Testis (tissue), 2 donors: Measurements from ENCODE around the gene GARIN3.

Experiments used
- POLR2A ChIP-seq: fragments of 450-650 bp; IDR thresholded peaks from one replicate; pipeline ENCODE4 v1.6.1; 2017; ENCODE audit warnings: antibody characterized with exemption, mild to moderate bottlenecking, moderate library complexity
- TF ChIP-seq, protein P1 (sequence below), 3 experiments: fragments of 450-650 bp in 2 of 3; fragments of 200-600 bp in 1 of 3; sonication (generic) in 1 of 3; IDR thresholded peaks; one replicate each; pipeline ENCODE4 v1.5.1; 2016 to 2019; ENCODE audit warnings: antibody characterized with exemption in 3 of 3, mild to moderate bottlenecking in 2 of 3, moderate library complexity in 1 of 3

DNA sequence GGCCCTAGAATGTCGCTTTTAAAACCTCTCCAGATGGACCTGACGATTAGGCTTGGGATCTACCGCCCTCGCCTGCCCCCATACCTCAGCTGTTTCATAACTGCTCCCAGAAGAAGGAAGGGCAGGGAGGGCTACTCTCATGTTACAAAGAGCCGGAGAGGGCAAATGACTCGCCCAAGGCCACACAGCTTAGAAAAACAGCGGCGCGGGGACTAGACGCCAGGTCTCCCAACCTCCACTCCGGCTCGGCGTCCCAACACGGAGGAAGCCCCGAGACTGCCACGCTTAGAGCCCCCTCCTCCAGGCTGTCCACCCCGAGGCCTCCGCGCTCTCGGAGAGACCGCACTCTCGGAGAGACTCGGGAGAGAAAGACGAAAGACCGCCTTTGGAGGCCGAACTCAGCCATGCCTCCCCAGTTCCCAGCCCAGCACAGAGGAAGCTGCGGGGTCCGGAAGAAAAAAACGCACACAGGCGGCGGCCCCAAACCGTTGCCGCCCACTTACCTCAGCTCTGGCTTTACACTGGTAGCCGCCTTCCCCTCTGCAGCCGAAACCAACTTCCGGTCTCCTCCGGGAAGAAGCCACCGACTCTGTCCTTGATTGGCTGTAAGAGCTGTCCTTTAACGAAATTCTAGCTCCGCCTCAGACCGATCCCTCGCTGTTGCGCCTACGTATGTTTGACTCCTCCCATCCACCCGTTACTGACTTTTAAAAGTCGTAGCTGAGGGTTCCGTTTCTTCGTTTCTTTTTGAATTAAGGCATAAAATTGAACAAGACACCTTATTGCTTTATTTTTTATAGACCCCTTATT lies 23.5 kb downstream of the GARIN3 start, which contains the start of gene MED7:
- TF ChIP-seq POLR2A: peak; percentile 19
- TF ChIP-seq, protein P1, sequence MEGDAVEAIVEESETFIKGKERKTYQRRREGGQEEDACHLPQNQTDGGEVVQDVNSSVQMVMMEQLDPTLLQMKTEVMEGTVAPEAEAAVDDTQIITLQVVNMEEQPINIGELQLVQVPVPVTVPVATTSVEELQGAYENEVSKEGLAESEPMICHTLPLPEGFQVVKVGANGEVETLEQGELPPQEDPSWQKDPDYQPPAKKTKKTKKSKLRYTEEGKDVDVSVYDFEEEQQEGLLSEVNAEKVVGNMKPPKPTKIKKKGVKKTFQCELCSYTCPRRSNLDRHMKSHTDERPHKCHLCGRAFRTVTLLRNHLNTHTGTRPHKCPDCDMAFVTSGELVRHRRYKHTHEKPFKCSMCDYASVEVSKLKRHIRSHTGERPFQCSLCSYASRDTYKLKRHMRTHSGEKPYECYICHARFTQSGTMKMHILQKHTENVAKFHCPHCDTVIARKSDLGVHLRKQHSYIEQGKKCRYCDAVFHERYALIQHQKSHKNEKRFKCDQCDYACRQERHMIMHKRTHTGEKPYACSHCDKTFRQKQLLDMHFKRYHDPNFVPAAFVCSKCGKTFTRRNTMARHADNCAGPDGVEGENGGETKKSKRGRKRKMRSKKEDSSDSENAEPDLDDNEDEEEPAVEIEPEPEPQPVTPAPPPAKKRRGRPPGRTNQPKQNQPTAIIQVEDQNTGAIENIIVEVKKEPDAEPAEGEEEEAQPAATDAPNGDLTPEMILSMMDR (IDR thresholded peaks at IDR 0.05): no peak
